GM19463 (cell line): ENCODE data around the gene TCF7.
"Not testable (repeated sequence)": the region's sequence is repeated elsewhere in the genome, so short reads cannot be mapped to it uniquely, and the experiment has no call there.

Source experiments
- ATAC-seq: cut with Tn5 transposase; IDR thresholded peaks from one replicate; pipeline ENCODE4 v1.9.1; 2021; ENCODE audit warnings: mild to moderate bottlenecking, moderate library complexity; ENCODE audit not compliant: unreplicated experiment

Gene TCF7

GRCh38 chr5:134143944-134144941, 29.8 kb downstream of the TCF7 start:
- no peak for ATAC-seq

GRCh38 chr5:134145041-134145757, 30.7 kb downstream of the TCF7 start:
- no peak for ATAC-seq

- ATAC-seq = peak; percentile 68
These were observed 31.5 kb downstream of the TCF7 start for GRCh38 chr5:134145779-134146581.

GRCh38 chr5:134146651-134147518, 32.4 kb downstream of the TCF7 start:
- no peak for ATAC-seq

GRCh38 chr5:134148316-134148715, 33.8 kb downstream of the TCF7 start:
- no peak for ATAC-seq

GRCh38 chr5:134148986-134149539, 34.6 kb downstream of the TCF7 start:
- ATAC-seq = no peak

GRCh38 chr5:134149571-134150303, 35.3 kb downstream of the TCF7 start:
- no peak for ATAC-seq

GRCh38 chr5:134151723-134152122, 37.2 kb downstream of the TCF7 start:
- ATAC-seq = no peak

- not testable (repeated sequence) for ATAC-seq
These were observed 37.8 kb downstream of the TCF7 start for GRCh38 chr5:134152173-134152832.

GRCh38 chr5:134153241-134153640, 38.8 kb downstream of the TCF7 start:
- ATAC-seq = no peak

GRCh38 chr5:134153657-134154056, 39.2 kb downstream of the TCF7 start:
- no peak for ATAC-seq

GRCh38 chr5:134161513-134162395, 47.3 kb downstream of the TCF7 start:
- no peak for ATAC-seq

- ATAC-seq = no peak
These were observed 48.1 kb downstream of the TCF7 start for GRCh38 chr5:134162592-134162991.

GRCh38 chr5:134171972-134172371, 57.5 kb downstream of the TCF7 start:
- ATAC-seq = no peak

- ATAC-seq = no peak
These were observed 60.7 kb downstream of the TCF7 start for GRCh38 chr5:134174841-134175839.

GRCh38 chr5:134175921-134176510, 61.5 kb downstream of the TCF7 start:
- peak; percentile 10 for ATAC-seq
